Gastrocnemius medialis (tissue), 4 donors: Measurements from ENCODE around the gene CLEC18B.
"Not testable (repeated sequence)": the region's sequence is repeated elsewhere in the genome, so short reads cannot be mapped to it uniquely, and the experiment has no call there.

Experiments
- CTCF ChIP-seq, 5 experiments: fragments of 450-650 bp in 3 of 5; fragments of 200-600 bp in 2 of 5; sonication (generic) in 2 of 5; IDR thresholded peaks in 4 of 5; conservative IDR thresholded peaks in 1 of 5; 1 replicate in 4 of 5; 2 replicates in 1 of 5; pipeline ENCODE4 v1.5.1; 2016 to 2019; ENCODE audit warnings: antibody characterized with exemption in 5 of 5, mild to moderate bottlenecking in 3 of 5, moderate library complexity in 3 of 5
- POLR2A ChIP-seq, 2 donors: fragments of 450-650 bp; IDR thresholded peaks; one replicate each; pipeline ENCODE4 v1.6.1; 2017; ENCODE audit warnings: antibody characterized with exemption in 2 of 2, mild to moderate bottlenecking in 2 of 2, moderate library complexity in 2 of 2

DNA sequence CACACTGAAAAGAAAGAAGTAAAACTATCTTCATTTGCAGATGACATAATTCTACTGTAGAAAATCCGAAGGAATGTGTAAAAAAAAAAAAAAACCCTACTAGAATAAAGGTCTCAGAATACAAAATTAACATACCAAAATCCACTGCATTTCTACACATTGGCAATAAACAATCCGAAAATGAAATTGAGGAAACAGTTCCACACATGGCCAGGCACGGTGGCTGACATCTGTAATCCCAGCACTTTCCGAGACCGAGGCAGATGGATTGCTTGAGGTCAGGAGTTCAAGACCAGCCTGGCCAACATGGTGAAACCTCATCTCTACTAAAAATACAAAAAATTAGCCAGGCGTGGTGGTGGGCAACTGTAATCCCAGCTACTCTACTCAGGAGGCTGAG, 4.5 kb upstream of the CLEC18B start:
- TF ChIP-seq CTCF (IDR thresholded peaks at IDR 0.05 in 4 of 5, conservative IDR thresholded peaks at IDR 0.05 in 1 of 5); POLR2A (IDR thresholded peaks at IDR 0.05): not testable (repeated sequence)
